ENCODE data around the gene SPN.
A peak's percentile ranks its signal among the peaks of the same experiment; 100 is the strongest.
"Not testable (repeated sequence)": the region's sequence is repeated elsewhere in the genome, so short reads cannot be mapped to it uniquely, and the experiment has no call there.

Gene SPN

GRCh38 chr16:29625114-29625513, 37.9 kb upstream of the SPN start:
- H4K20me1 ChIP-seq (ENCODE audit: insufficient read depth, low read length); H3K27me3 ChIP-seq (ENCODE audit: low read depth, low read length); H3K9ac ChIP-seq (ENCODE audit: low read length); H3K4me2 ChIP-seq (ENCODE audit: low read length); H3K36me3 ChIP-seq (replicated peaks; ENCODE audit: low read depth, low read length); H3K9me3 ChIP-seq (ENCODE audit: insufficient read depth, low read length); H3K27ac ChIP-seq (ENCODE audit: low read length); H2AFZ ChIP-seq (ENCODE audit: low read depth, low read length); H3K4me3 ChIP-seq (ENCODE audit: low read length); H3K79me2 ChIP-seq (ENCODE audit: low read length): not testable (repeated sequence)
- peaks cover 11% of the 10 kb centered on the region for H3K4me1 ChIP-seq (ENCODE audit: low read length)

- not testable (repeated sequence) for H3K27ac ChIP-seq (ENCODE audit: low read length); H3K27me3 ChIP-seq (ENCODE audit: low read depth, low read length); H3K4me3 ChIP-seq (ENCODE audit: low read length); H3K79me2 ChIP-seq (ENCODE audit: low read length); H3K9ac ChIP-seq (ENCODE audit: low read length); H3K36me3 ChIP-seq (replicated peaks; ENCODE audit: low read depth, low read length); H3K9me3 ChIP-seq (ENCODE audit: insufficient read depth, low read length); H4K20me1 ChIP-seq (ENCODE audit: insufficient read depth, low read length); H2AFZ ChIP-seq (ENCODE audit: low read depth, low read length)
- peaks cover 11% of the 10 kb centered on the region for H3K4me1 ChIP-seq (ENCODE audit: low read length)
- peak overlapping the region; percentile 28; the same call in 1 of the 2 replicates for H3K4me2 ChIP-seq (ENCODE audit: low read length)
These were observed 36.2 kb upstream of the SPN start for GRCh38 chr16:29626778-29627331.

DNA sequence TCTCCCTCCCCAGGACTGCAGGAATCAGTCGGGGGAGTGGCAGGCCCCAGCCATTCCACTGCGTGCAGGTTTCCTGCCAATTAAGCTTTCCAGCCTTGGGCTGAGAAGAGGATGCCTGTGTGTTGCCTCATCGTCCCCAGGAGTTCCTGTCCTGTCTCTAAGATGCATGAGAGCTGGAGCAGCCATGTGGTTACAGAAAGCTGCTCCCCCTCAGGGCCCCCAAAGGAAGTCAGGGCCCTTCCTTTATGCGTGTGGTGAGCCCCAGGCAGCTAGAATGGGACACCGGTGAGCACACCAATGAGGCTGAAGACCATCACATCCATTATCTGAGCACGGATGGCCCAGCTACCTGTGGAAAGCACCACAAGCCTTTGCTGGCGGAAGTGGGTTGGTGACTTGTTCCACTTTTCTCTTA, 35.4 kb upstream of the SPN start:
- H3K27me3 ChIP-seq (ENCODE audit: low read depth, low read length); H3K9ac ChIP-seq (ENCODE audit: low read length); H3K36me3 ChIP-seq (replicated peaks; ENCODE audit: low read depth, low read length); H3K4me3 ChIP-seq (ENCODE audit: low read length); H2AFZ ChIP-seq (ENCODE audit: low read depth, low read length); H3K79me2 ChIP-seq (ENCODE audit: low read length); H3K4me2 ChIP-seq (ENCODE audit: low read length); H4K20me1 ChIP-seq (ENCODE audit: insufficient read depth, low read length); H3K27ac ChIP-seq (ENCODE audit: low read length); H3K9me3 ChIP-seq (ENCODE audit: insufficient read depth, low read length): not testable (repeated sequence)
- H3K4me1 ChIP-seq (ENCODE audit: low read length): peaks cover 11% of the 10 kb centered on the region

DNA sequence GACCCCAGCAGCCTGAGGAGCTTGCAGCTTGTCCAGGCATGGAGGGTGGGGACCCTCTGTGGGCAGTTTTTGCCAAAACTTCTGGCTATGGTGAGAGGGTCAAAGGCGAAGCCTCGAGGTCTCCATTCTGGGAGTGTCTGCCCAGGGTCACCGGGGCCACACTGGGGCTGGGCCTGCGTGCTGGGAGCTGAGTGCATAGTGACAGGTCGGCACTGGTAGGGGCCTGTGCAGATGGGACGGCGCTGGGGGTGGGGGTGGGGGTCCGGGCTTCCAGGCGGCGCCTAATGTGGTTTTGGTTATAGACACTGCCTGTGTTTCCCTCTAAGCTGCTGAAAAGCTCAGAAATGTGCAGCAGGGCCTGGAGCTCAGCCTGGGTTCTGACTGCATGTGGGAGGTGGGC, 34.3 kb upstream of the SPN start:
- not testable (repeated sequence) for H3K9ac ChIP-seq (ENCODE audit: low read length); H3K4me3 ChIP-seq (ENCODE audit: low read length)

GRCh38 chr16:29629318-29629717, 33.7 kb upstream of the SPN start:
- not testable (repeated sequence) for H3K36me3 ChIP-seq (replicated peaks; ENCODE audit: low read depth, low read length); H3K27me3 ChIP-seq (ENCODE audit: low read depth, low read length); H3K4me2 ChIP-seq (ENCODE audit: low read length); H4K20me1 ChIP-seq (ENCODE audit: insufficient read depth, low read length); H3K4me3 ChIP-seq (ENCODE audit: low read length); H3K9ac ChIP-seq (ENCODE audit: low read length); H2AFZ ChIP-seq (ENCODE audit: low read depth, low read length); H3K79me2 ChIP-seq (ENCODE audit: low read length); H3K27ac ChIP-seq (ENCODE audit: low read length); H3K9me3 ChIP-seq (ENCODE audit: insufficient read depth, low read length)
- peaks cover 11% of the 10 kb centered on the region for H3K4me1 ChIP-seq (ENCODE audit: low read length)

More for the DNA sequence above, 34.3 kb upstream of the SPN start:
- peaks cover 11% of the 10 kb centered on the region for H3K4me1 ChIP-seq (ENCODE audit: low read length)
- not testable (repeated sequence) for H3K36me3 ChIP-seq (replicated peaks; ENCODE audit: low read depth, low read length); H3K79me2 ChIP-seq (ENCODE audit: low read length); H2AFZ ChIP-seq (ENCODE audit: low read depth, low read length); H3K4me2 ChIP-seq (ENCODE audit: low read length); H3K27ac ChIP-seq (ENCODE audit: low read length); H3K9me3 ChIP-seq (ENCODE audit: insufficient read depth, low read length); H4K20me1 ChIP-seq (ENCODE audit: insufficient read depth, low read length); H3K27me3 ChIP-seq (ENCODE audit: low read depth, low read length)

GRCh38 chr16:29631658-29632057, 31.4 kb upstream of the SPN start:
- H2AFZ ChIP-seq (ENCODE audit: low read depth, low read length); H4K20me1 ChIP-seq (ENCODE audit: insufficient read depth, low read length); H3K4me3 ChIP-seq (ENCODE audit: low read length); H3K27me3 ChIP-seq (ENCODE audit: low read depth, low read length); H3K27ac ChIP-seq (ENCODE audit: low read length); H3K79me2 ChIP-seq (ENCODE audit: low read length); H3K36me3 ChIP-seq (replicated peaks; ENCODE audit: low read depth, low read length); H3K4me2 ChIP-seq (ENCODE audit: low read length); H3K9ac ChIP-seq (ENCODE audit: low read length); H3K9me3 ChIP-seq (ENCODE audit: insufficient read depth, low read length): not testable (repeated sequence)
- H3K4me1 ChIP-seq (ENCODE audit: low read length): peaks cover 11% of the 10 kb centered on the region

- H2AFZ ChIP-seq (ENCODE audit: low read depth, low read length); H3K4me3 ChIP-seq (ENCODE audit: low read length); H3K9ac ChIP-seq (ENCODE audit: low read length); H3K27ac ChIP-seq (ENCODE audit: low read length); H4K20me1 ChIP-seq (ENCODE audit: insufficient read depth, low read length); H3K36me3 ChIP-seq (replicated peaks; ENCODE audit: low read depth, low read length); H3K4me2 ChIP-seq (ENCODE audit: low read length); H3K4me1 ChIP-seq (ENCODE audit: low read length); H3K27me3 ChIP-seq (ENCODE audit: low read depth, low read length); H3K9me3 ChIP-seq (ENCODE audit: insufficient read depth, low read length); H3K79me2 ChIP-seq (ENCODE audit: low read length): not testable (repeated sequence)
These were observed 27.1 kb upstream of the SPN start for GRCh38 chr16:29635902-29636301.

DNA sequence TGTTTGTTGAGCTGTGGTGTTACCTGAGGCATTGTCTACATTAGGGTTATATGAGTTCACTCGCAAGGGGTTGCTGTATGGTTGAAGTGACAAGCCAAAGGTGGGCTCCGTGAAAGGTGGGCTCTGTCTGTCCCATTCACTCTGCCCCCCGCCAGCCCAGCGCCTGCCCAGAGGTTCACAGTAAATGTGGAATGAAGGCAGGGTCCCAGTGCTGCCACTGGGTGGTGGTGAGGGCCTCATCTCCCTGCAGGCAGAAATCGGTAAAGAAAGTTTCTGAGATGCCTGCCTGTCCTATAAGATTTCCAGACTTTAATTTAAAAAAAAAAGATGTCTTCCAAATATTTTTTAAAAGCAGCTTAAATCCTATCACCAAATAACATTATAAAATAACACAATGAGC, 26.7 kb upstream of the SPN start:
- H3K36me3 ChIP-seq (replicated peaks; ENCODE audit: low read depth, low read length); H3K4me2 ChIP-seq (ENCODE audit: low read length); H2AFZ ChIP-seq (ENCODE audit: low read depth, low read length); H3K9ac ChIP-seq (ENCODE audit: low read length); H3K4me1 ChIP-seq (ENCODE audit: low read length); H3K4me3 ChIP-seq (ENCODE audit: low read length); H3K79me2 ChIP-seq (ENCODE audit: low read length); H3K9me3 ChIP-seq (ENCODE audit: insufficient read depth, low read length); H3K27me3 ChIP-seq (ENCODE audit: low read depth, low read length); H3K27ac ChIP-seq (ENCODE audit: low read length); H4K20me1 ChIP-seq (ENCODE audit: insufficient read depth, low read length): not testable (repeated sequence)

DNA sequence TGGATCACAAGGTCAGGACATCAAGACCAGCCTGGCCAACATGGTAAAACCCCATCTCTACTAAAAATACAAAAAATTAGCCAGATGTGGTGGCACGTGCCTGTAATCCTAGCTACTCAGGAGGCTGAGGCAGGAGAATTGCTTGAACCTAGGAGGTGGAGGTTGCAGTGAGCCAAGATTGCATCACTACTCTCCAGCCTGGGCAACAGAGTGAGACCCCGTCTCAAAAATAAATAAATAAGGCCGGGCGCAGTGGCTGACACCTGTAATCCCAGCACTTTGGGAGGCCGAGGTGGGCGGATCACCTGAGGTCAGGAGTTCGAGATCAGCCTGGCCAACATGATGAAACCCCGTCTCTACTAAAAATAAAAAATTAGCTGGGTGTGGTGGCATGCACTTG, 24.3 kb upstream of the SPN start:
- H3K27ac ChIP-seq (ENCODE audit: low read length); H2AFZ ChIP-seq (ENCODE audit: low read depth, low read length); H3K27me3 ChIP-seq (ENCODE audit: low read depth, low read length); H3K4me3 ChIP-seq (ENCODE audit: low read length); H3K36me3 ChIP-seq (replicated peaks; ENCODE audit: low read depth, low read length); H3K79me2 ChIP-seq (ENCODE audit: low read length); H4K20me1 ChIP-seq (ENCODE audit: insufficient read depth, low read length); H3K4me2 ChIP-seq (ENCODE audit: low read length); H3K9ac ChIP-seq (ENCODE audit: low read length); H3K9me3 ChIP-seq (ENCODE audit: insufficient read depth, low read length): not testable (repeated sequence)
- H3K4me1 ChIP-seq (ENCODE audit: low read length): peaks cover 18% of the 10 kb centered on the region

Measured in OCI-LY3 (cell line).